DND-41 (cell line): Measurements from ENCODE around the gene YWHAG.

Source experiments
- ATAC-seq: fragments of 200-7000 bp; cut with Tn5 transposase; 3 replicates; pipeline ENCODE4 v1.9.1; 2021; ENCODE audit warnings: low read depth; ENCODE audit not compliant: insufficient read depth
- DNase-seq: peaks from one replicate; pipeline ENCODE4 v3.0.0-alpha.2; 2020
- H2AFZ ChIP-seq: 2 replicates; pipeline ENCODE4 v1.6.0; 2012; ENCODE audit warnings: low read depth, low read length
- H3K27ac ChIP-seq: 2 replicates; pipeline ENCODE4 v1.5.1; 2012; ENCODE audit warnings: low read length, inconsistent platforms
- H3K27me3 ChIP-seq: fragments of 200-600 bp; sonication (generic); 2 replicates; pipeline ENCODE4 v1.6.0; 2012; ENCODE audit warnings: low read length, mild to moderate bottlenecking, inconsistent platforms; ENCODE audit not compliant: insufficient read depth, poor library complexity
- H3K36me3 ChIP-seq: 2 replicates; pipeline ENCODE4 v1.5.1; 2012; ENCODE audit warnings: low read length, inconsistent platforms; ENCODE audit not compliant: insufficient read depth
- H3K4me1 ChIP-seq: 2 replicates; pipeline ENCODE4 v1.5.1; 2012; ENCODE audit warnings: mild to moderate bottlenecking, low read length; ENCODE audit not compliant: insufficient read depth
- H3K4me2 ChIP-seq: 2 replicates; pipeline ENCODE4 v1.6.0; 2012; ENCODE audit warnings: mild to moderate bottlenecking, moderate library complexity, low read length, inconsistent platforms; ENCODE audit not compliant: insufficient read depth
- H3K4me3 ChIP-seq, 2 experiments: fragments of 200-600 bp in 1 of 2; shearing (Covaris generic) in 1 of 2; 2 replicates each; pipeline ENCODE4 v1.5.1; 2012 to 2016; ENCODE audit warnings: inconsistent platforms in 2 of 2, low read length in 2 of 2, mild to moderate bottlenecking in 2 of 2, low read depth in 1 of 2, moderate library complexity in 1 of 2
- H3K79me2 ChIP-seq: 2 replicates; pipeline ENCODE4 v1.6.0; 2012; ENCODE audit warnings: low read length, inconsistent platforms; ENCODE audit not compliant: insufficient read depth
- H3K9ac ChIP-seq: 2 replicates; pipeline ENCODE4 v1.6.0; 2012; ENCODE audit warnings: low read depth, mild to moderate bottlenecking, inconsistent platforms, low read length, moderate library complexity
- H3K9me3 ChIP-seq: 2 replicates; pipeline ENCODE4 v1.5.1; 2012; ENCODE audit warnings: low read length, moderate library complexity, mild to moderate bottlenecking, inconsistent platforms; ENCODE audit not compliant: insufficient read depth, severe bottlenecking
- H4K20me1 ChIP-seq: 2 replicates; pipeline ENCODE4 v1.6.0; 2012; ENCODE audit warnings: low read length; ENCODE audit not compliant: insufficient read depth
- CTCF ChIP-seq: IDR thresholded peaks from 2 replicates; pipeline ENCODE4 v1.5.1; 2012; ENCODE audit warnings: borderline replicate concordance, low read length, moderate library complexity, mild to moderate bottlenecking; ENCODE audit not compliant: poor library complexity, severe bottlenecking; ENCODE audit errors: extremely low read depth
- EZH2 ChIP-seq: IDR thresholded peaks from 3 replicates; pipeline ENCODE4 v1.6.1; 2012; ENCODE audit warnings: borderline replicate concordance, low read depth, mild to moderate bottlenecking, moderate library complexity, low read length, inconsistent platforms; ENCODE audit not compliant: severe bottlenecking

YWHAG gene

GRCh38 chr7:76358481-76359110 lies at the start of gene YWHAG:
Gene YWHAG, minus strand, starts transcription at chr7:76358991. Its CDS starts 183 bp downstream, at chr7:76358808.
- peak within 1 kb of the TSS; percentile 95 for H3K27ac ChIP-seq
- ATAC-seq (peak; percentile 66), DNase-seq (no peak)
- H3K79me2 ChIP-seq, result peaks cover 52% of the 10 kb centered on the region
- H3K36me3 ChIP-seq, result peaks cover 40% of the 10 kb centered on the region
- peaks cover 35% of the 10 kb centered on the region for H4K20me1 ChIP-seq
- peak within 1 kb of the TSS; percentile 96 to 100 for H3K4me3 ChIP-seq
- peak within 1 kb of the TSS; percentile 97 for H2AFZ ChIP-seq
- H3K9ac ChIP-seq, result peak within 1 kb of the TSS; percentile 98
- TF ChIP-seq CTCF (peak; percentile 5), EZH2 (no peak)
- H3K27me3 ChIP-seq, result no peaks in the 10 kb centered on the region
- H3K9me3 ChIP-seq, result no peaks in the 10 kb centered on the region
- peaks cover 47% of the 10 kb centered on the region for H3K4me1 ChIP-seq
- peak within 1 kb of the TSS; percentile 75 for H3K4me2 ChIP-seq

GRCh38 chr7:76408121-76408560 lies 49.4 kb upstream of the YWHAG start:
- no peak overlapping the region for H3K9ac ChIP-seq
- no peak overlapping the region for H3K4me2 ChIP-seq
- ATAC-seq, result no peak

GRCh38 chr7:76407718-76408117 lies 48.9 kb upstream of the YWHAG start:
- no peaks in the 10 kb centered on the region for H3K36me3 ChIP-seq
- H2AFZ ChIP-seq, result no peak overlapping the region
- no peaks in the 10 kb centered on the region for H3K79me2 ChIP-seq
- TF ChIP-seq CTCF, result no peak
- no peak for TF ChIP-seq EZH2
- H3K27me3 ChIP-seq, result no peaks in the 10 kb centered on the region
- H3K4me2 ChIP-seq, result no peak overlapping the region
- H3K27ac ChIP-seq, result no peak overlapping the region
- no peak overlapping the region for H3K9ac ChIP-seq
- no peaks in the 10 kb centered on the region for H3K4me1 ChIP-seq
- H3K4me3 ChIP-seq, result no peak overlapping the region
- no peaks in the 10 kb centered on the region for H4K20me1 ChIP-seq
- no peaks in the 10 kb centered on the region for H3K9me3 ChIP-seq
- ATAC-seq (no peak), DNase-seq (no peak)

More at GRCh38 chr7:76408121-76408560, 49.4 kb upstream of the YWHAG start:
- Histone ChIP-seq H3K4me1 (no peaks in the 10 kb centered on the region), H4K20me1 (no peaks in the 10 kb centered on the region), H3K4me3 (no peak overlapping the region), H3K9me3 (no peaks in the 10 kb centered on the region), H3K36me3 (no peaks in the 10 kb centered on the region), H3K27me3 (no peaks in the 10 kb centered on the region), H3K27ac (no peak overlapping the region), H3K79me2 (no peaks in the 10 kb centered on the region), H2AFZ (no peak overlapping the region)
- TF ChIP-seq EZH2 (no peak), CTCF (no peak)
- no peak for DNase-seq
